ENCODE data around the gene CD5L.

CD5L gene

GRCh38 chr1:157841708-157842107 is at the start of gene CD5L:
Gene CD5L (minus strand): TSS chr1:157841808. CDS start chr1:157841701, 107 bp downstream.
- DNase-seq = no peak

GRCh38 chr1:157882580-157882979 is 41.0 kb upstream of the CD5L start:
- DNase-seq = no peak

- no peak for DNase-seq
Observed at GRCh38 chr1:157880621-157881020, 39.0 kb upstream of the CD5L start.

GRCh38 chr1:157878059-157878458 is 36.5 kb upstream of the CD5L start:
- peak; percentile 68 for DNase-seq

DNA sequence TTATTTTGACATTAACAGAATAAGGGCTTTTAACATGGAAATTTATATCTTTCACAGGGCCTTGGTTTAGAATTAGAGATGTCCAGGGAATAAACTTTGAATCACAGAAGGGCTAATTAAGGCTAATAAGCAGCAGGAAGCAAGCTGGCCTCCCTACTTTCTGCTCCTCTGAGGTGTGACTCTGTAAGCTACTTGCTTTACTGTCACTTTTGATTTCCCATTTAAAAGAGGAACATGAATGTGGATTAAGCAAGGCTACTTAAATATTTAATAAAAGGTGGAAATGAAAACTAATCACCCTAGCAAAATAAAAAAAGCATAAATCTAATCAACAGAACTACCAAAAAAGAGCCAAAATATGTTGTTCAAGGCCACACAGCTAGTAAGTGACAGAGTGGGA is 28.9 kb upstream of the CD5L start:
- no peak for DNase-seq

DNA sequence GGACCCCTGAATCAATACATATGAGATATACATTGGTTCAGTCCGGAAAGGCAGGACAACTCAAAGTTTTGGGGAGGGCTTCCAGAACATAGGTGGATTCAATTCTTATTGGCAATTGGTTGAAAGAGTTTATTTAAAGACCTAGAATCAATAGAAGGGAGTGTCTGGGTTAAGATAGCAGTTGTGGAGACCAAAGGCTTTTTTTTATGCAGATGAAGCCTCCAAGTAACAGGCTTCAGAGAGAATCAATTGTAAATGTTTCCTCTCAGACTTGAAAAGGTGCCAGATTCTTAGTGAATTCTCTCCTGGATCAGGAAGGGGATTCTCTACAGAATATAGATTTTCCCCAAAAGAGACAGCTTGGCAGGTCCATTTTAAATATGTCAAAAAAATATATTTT is 27.0 kb upstream of the CD5L start:
- DNase-seq = no peak

GRCh38 chr1:157862114-157863070 is 20.8 kb upstream of the CD5L start:
- DNase-seq = no peak

- DNase-seq = no peak
Observed at GRCh38 chr1:157856538-157856937, 14.9 kb upstream of the CD5L start.

DNA sequence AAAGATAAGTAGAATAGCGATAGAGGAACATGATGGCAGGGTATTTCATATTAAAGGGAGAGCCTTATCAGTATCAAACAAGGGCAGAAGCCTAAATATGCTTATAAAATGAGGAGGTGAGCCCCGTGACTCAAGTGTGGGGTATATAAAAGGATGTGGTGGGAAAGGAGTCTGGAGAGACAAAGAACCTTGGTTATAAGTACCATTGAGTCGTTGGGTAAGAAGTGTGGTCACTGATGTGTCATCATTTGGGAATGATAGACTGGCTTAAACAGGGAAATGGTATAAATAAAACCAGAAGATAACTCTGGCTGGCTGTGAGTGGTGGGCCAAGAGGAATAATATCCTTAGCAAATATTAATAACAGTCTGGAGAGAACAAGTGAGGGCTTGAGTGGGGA is 10.9 kb upstream of the CD5L start:
- no peak for DNase-seq

DNA sequence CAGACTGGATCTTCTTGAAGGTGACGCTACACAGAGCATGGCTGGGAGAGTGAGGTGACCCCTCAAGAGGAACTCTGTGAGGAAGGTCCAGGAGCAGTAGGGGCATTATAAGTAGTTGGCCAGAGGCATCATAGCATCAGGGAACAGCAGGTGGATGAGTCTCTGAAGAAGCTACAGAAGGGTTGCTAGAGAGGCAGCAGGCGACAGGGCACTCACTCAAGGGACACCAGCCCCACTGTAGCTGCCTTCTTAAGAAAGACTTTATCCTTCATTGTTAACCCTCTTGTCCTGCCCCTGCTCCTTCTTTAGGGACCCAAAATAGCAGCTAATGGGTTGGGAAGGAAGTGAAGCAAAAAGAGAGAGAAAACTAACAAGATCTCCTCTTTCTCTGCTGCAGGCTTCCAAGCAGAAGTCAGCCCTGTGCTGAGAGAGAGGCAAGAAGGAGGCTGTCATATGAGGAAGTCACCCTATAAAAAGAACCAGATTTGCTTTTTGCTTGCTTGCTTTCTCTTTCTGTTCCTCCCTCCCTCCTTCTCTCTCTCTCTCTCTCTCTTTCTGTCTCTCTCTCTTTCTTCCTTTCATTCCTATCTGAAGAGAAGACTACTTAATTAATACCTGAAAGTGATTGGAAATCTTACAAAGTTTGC is 7.7 kb upstream of the CD5L start:
- DNase-seq = no peak

DNA sequence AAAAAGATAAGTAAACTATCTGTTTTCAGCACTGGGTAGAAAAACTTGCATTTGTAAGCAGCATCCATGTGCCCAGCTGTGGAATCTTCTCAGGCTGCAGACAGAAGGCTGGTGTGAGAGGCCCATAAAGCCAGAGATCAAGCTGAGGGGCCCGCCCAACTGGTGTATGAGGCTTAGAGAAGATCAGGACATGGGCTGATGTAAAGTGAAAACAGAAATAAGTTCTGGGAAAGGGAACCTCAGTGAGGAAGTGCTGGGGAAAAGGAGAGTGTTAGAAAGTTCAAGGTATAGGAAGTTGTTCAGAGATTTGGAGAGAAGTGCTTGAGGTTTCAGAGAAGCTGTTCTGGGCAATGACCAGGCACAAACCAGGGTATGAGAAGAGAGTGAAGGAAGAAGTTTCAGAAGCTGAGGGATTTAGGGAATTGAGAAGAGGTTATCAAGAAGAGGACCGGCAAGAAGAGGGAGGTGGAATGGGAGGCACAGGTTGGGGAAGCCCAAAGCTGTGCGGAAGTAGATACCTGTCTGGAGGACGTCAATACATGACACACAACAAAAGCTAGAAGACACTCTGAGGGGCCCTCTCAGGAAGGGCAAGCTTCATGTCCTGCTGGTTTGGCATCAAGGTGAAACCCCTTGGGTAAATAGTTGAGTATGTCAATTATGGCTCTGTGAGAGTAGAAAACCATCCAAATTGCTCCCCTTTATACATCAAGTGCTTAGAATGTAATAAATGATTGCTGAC is 2.7 kb upstream of the CD5L start:
- DNase-seq = no peak

DNA sequence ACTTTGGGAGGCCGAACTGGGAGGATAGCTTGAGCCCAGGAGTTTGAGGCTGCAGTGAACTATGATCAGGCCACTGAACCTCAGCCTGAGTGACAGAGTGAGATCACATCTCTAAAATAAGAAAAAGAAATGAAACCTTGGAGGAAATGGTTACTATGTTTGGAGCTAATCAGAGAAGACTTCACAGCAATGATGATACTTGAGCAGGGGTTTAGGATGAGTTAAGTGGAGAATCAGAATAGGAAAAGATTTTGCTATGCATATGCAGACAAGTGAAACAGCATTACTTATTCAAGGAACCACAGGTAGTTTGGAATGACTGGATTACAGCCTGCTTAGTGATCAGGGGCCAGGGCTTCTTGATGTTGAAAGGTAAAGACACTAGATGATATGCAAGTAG is 1.3 kb upstream of the CD5L start:
- DNase-seq = no peak

DNA sequence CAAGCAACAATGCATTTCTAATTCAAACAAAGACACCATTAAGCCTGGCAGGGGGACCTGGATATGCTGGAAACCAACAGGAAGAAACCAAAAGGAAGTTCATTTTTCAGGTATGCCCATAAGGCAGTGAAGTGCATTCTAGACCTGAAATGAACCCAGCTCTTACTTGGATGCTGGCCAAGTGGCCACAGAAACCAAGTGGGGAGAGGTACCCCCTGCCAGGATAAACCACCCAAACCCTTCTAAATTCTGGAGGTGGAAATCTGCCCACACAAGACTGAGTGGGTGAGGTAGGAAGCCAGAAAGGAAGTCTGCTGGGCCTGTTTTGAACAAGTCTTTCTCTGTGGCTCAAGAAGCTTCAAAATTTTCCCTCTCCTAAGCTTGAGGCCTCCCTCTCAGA is 2.6 kb downstream of the CD5L start:
- no peak for DNase-seq

DNA sequence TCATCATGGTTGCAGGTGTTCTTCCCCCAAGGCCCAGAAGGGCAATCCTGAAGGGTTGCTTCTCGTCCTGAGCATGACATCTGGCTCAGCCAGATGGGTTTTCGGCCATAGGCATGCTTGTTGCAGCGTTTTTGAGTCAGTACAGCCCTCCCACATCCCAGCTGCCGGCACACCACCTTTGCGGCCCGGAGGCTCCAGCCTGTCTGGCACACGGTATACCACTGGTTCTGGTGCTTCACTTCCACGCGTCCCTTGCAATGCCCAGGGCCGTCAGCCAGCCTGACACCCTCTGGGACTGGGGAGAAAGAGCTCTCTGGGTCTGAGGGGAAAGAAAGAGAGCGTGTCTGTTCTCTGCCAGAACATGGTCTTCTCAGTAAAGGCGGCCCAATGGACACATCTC is 7.2 kb downstream of the CD5L start:
- DNase-seq = no peak

- DNase-seq = no peak
Observed at GRCh38 chr1:157833145-157833544, 8.5 kb downstream of the CD5L start.

- DNase-seq = no peak
Observed at GRCh38 chr1:157831968-157832626, 9.5 kb downstream of the CD5L start.

DNA sequence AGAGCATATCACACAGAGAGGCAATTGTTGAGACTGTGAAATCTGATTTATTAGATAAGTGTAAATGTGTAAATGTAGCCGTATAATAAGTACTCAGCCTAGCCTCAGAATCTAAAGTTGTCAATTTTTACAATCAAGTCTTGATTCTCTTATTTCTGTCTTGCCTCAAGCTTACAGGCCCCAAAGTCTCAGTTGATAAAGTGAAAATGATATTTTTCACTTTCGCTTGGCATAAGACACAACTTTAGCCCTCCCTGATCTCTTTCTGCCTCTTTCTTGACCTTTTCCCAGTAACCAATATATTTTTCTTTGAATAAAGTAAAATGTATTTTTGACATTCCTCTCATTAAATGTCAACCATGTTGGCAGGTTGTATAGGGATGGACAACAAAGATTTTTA is 10.7 kb downstream of the CD5L start:
- no peak for DNase-seq

- no peak for DNase-seq
Observed at GRCh38 chr1:157829711-157830110, 11.9 kb downstream of the CD5L start.

DNA sequence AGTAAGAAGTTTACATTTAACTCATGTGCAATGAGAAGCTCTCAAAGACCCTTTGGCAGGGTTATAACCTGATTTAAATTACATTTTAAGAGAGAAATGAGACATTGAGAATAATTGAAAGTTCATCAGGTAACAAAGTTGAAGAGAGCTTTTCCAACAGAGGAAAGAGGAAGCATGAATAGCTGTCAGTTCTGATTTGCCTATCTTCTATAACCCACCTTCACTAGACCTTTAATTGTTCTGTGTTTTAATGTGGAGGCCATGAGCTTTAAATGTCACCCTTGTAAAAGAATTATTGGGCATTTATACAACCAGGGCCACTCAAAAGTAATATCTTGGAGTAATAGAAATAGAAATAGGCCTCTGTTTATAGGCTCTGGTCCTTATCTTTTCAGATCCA is 12.4 kb downstream of the CD5L start:
- no peak for DNase-seq

GRCh38 chr1:157820299-157820698 is 21.3 kb downstream of the CD5L start:
- no peak for DNase-seq

DNA sequence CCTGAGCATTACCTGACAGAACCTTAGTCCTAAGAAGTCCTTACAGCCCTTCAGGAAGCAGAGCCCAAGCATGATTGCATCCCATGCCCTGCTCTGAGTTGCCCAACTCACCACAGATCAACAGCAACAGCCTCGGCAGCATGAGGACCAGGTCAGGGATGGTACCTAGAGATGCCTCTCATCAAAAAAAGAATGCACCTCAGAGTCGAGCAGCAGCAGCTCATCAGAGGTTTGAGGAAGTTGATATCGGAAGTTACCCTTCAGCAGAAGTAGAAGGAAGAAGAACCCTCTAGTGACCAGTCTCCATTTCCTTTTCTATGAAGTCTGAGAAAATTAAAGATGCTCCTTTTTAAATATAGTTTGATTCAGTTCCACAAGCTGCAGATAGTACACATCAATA is 21.7 kb downstream of the CD5L start, which contains the start of gene FCRL1:
TSS of gene FCRL1 (minus strand) at position 225 of the 400 bp plus-strand sequence. CDS start at position 142, 83 bp downstream.
- no peak for DNase-seq

GRCh38 chr1:157819215-157819614 is 22.4 kb downstream of the CD5L start:
- DNase-seq = no peak

DNA sequence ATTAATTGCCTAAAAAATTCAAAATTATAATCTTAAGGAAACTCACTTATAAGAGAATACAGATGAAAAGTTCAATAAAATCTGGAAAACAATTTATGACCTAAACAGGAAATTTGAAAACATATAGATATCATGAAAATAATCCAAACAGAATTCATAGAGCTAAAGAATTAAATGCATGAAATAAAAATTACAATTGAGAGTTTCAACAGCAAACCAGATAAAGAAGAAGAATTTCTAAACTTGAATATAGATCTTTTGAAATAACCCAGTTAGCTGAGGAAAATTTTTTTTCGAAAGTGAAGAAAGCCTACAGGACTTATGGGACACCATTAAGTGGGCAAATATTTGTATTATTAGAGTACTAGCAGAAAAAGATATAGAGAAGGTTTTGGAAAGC is 28.3 kb downstream of the CD5L start:
- no peak for DNase-seq

Measured in NCI-H1105 treated with DMSO at 0.1 percent for 48 hours (cell line).